Left forelimb (tissue), 1 donor: Measurements from ENCODE around the gene CA5B.
A peak's percentile ranks its signal among the peaks of the same experiment; 100 is the strongest.
"Not testable (repeated sequence)": the region's sequence is repeated elsewhere in the genome, so short reads cannot be mapped to it uniquely, and the experiment has no call there.

ENCODE experiments used
- DNase-seq: peaks from one replicate; pipeline ENCODE4 v3.0.0-alpha.2; 2018; ENCODE audit warnings: low spot score

CA5B gene

DNA sequence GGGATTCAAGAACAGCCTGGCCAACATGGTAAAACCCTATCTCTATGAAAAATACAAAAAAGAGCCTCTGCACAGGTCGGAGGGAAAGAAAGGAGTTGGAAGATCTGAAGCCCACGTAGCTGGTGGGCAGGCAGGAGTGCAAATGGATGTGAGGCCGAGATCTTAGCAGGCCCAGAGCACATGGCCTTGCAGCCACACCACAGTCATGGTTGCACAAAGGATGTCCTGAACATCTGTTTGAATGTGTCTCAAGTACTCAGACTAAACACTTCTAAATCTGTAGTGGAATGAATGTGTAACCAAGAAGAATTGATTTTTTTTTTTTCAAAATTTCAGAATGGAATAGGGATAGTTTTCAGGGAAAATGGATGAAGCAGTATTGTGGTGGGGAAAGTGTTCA is 10.8 kb downstream of the CA5B start:
- no peak for DNase-seq

DNA sequence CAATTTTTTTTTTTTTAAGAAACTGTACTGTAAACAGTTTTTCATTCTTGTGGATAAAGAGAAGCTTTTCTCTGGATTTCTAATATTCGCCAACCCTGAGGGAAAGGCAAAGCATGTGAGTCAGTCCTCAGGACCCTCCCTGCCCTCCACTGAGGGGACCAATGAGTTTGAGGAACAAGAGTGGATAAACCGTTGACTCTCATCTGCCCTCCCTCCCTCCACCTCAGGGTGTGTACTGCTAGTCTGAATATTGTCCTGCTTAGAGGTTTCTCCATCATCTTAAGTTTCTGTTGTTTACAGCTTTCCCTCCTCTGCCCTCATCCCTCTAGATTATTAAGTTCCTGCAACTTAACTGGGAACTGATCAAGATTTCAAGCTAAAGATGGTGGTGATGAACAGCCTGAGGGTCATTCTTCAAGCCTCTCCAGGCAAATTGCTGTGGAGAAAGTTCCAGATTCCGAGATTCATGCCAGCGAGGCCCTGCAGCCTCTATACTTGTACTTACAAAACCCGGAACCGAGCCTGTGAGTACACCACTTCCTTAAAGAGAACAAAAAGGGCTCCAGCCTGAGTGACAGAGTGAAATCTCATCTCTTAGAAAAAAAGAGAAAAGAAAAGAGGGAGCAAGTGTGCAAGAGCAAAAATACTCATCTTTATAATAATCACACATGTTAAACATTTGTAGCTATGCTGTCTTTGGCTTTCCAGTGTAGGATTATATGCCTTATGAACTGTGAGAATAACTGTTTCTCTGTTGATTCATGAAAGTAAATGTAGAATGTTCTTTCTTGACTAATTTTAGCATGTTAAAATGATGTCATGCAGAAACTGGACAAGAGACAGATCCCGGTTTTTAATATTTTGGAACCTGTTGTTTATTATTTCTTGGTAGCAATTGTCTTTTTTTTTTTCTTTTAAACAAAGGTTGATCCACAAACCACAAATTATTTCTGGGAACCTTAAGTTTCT is 11.9 kb downstream of the CA5B start:
- no peak for DNase-seq

DNA sequence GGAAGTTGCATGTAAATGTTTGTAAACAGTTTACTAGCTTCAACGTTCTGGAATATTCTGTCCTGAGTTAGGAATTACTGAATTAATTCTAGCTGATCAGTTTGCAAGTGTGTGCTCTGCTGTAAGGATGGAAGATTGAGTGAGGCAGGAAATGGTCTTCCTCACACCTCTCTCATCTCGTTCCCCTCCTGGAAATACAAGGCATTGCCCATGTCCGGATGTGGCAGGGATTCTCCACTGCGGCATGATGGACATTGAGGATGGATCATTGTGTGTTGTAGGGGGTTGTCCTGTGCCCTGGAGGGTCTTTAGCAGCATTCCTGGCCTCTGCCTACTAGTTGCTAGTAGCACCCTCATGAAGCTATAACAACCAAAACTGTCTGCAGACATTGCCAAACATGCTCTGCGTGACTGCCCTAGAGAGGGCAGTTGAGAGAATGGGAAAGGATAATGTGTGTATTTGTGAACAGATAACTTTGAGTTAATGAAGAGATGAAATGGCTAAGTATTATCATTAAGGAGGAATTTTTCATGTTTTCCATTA is 12.6 kb downstream of the CA5B start:
- no peak for DNase-seq

DNA sequence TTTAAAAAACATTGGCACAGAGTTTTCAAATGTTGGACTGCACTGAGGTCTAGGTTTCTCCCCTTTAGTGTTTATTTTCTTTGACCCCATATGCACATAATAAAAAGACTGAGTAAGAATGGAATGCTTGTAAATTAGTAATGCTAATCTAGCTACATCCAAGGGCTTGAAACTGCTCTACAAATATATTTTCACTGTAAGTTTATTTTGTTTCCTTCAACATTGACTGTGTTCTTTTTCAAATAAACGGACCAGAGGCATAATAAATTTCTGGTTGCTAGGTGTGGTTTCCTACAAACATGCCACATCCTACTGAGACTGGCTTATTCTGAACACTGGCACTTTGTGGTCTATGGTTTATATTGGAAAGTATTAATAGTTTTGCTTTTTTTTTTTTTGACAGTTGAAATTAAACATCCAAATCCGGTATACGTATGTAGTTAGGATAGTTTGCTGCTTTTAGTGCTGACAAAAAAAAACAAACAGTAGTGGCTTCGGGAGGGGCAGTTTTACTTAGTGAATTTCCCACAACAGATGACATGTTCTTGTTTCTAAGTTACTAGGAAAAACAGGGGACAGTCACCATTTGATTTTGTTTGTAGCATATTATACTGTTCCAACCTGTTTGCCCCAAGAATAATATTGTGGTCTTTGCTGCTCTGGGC is 13.2 kb downstream of the CA5B start:
- no peak for DNase-seq

DNA sequence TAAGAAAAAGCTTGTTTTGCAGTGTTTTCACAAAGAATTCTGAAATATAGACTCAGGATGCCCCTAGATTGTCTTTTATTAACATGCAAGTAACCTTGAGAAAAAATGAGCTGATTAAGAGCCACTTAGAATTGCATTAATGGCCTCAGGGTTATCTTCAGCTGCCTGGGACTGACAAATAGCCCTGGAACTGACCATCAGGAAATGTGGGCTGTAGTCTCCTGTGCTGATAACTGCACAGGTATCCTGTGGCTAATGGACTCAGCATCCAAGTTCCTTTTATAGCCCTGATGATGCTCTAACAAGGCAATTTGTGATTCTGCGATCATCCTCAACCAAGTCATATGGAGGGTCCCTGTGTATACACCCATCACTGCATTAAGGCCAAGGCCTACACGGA is 17.0 kb downstream of the CA5B start:
- no peak for DNase-seq

DNA sequence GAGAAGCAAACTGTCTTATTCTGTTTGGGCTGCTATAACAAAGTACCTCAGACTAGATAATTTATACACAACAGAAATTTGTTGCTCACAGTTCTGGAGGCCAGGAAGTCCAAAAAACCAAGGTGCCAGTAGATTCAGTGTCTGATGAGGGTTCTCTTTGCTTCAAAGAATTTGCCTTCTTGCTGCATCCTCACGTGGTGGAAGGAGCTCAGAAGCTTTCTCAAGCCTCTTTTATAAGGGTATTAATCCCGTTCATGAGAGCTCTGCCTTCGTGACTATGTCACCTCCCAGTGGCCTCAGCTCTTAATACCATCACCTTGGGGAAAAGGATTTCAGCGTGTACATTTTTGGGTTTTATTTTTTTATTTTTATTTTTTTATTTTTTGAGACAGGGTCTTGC is 20.1 kb downstream of the CA5B start:
- DNase-seq: no peak

DNA sequence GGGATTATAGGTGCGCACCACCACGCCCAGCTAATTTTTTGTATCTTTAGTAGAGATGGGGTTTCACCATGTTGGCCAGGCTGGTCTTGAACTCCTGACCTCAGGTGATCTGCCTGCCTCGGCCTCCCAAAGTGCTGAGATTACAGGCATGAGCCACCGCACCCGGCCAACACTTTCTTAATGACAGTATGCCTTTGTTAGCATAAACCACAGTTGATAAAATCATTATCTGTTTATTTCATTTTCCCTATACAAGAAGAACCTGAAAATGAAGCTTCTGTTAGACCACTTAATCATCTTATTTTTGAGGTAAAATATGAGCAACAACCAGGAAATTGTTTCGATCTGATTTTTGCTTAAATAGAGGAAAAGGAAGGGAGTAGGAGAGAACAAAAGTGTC is 21.8 kb downstream of the CA5B start:
- DNase-seq: not testable (repeated sequence)

DNA sequence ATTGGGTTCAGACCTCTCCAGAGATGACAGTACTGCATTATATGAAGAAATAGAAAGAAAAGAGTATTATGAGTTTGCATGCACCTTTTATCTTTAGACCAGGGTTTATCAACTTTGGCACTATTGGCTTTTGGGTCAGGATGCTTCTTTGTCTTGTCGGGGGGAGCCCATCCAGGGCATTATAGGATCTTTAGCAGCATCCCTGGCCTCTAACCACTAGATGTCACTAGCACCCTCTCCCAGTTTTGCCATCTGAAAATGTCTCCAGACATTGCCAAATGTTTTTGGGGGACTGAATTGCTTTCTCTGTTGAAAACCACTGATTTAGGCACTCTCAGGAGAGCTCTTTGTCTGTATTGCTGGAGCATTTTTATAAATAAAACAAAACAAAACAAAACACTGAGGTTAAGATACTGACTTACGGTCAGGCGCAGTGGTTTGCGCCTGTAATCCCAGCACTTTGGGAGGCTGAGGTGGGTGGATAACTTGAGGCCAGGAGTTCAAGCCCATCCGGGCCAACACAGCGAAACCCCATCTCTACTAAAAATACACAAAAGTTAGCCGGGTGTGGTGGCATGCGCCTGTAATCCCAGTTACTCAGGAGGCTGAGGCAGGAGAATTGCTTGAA is 23.6 kb downstream of the CA5B start:
- DNase-seq: no peak

DNA sequence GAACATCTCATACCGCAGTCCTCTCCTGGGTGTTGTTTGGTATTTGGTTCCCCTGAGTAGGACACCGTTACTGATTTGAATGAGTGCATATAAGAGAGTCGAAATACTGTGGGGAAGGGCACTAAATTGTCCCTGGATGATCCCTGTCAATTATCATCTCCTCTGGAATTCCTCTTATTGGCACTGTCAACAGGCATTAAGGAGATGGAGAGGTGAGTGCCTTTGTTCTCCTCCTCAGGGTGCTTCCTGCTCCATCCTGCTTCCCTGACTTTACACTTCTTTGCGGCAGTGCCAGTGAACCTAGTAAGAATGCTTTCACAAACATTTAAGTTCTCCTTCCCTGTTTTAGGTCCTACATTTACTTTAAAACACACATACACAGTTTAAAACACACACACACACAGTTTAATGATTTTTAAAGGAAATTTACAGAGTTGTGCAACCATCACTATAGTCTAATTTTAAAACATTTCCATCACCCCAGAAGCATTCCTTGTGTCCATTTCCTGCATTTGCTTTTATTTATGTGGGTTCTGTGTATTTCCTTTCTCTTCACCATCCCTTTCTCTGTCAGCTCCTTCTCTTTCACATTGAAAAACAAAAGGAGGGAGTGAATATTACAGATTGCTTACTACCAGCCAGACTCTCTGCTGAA is 31.4 kb downstream of the CA5B start:
- DNase-seq: no peak

DNA sequence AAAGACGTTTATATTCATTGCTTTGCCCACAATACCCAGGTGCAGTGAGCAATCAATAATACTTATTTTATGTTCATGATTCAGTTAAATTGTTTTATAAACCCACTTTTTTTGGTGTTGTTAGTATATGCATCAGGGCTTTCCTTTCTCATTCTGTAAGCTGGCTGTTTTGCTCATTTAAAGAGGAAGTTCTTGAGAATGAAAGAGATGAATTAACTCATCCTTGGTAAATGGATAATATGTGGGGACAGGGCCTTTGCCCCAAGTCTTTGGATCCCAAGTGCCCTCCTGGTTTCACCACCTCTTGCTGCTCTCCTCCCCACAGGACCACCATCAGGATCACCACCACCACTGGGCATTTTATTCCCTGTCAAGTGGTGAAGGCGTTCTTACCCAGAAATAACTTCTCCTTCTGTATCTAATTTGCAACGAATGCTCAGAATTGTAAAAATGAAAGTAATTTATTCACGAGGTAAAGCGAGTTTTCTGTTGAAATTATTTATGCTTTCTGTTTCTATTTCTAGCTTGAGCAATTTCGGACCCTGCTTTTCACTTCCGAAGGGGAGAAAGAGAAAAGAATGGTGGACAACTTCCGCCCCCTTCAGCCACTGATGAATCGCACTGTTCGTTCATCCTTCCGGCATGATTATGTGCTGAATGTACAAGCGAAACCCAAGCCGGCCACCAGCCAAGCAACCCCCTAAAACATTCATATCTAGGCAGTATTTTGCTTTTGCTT is 44.1 kb downstream of the CA5B start:
- DNase-seq: no peak

DNA sequence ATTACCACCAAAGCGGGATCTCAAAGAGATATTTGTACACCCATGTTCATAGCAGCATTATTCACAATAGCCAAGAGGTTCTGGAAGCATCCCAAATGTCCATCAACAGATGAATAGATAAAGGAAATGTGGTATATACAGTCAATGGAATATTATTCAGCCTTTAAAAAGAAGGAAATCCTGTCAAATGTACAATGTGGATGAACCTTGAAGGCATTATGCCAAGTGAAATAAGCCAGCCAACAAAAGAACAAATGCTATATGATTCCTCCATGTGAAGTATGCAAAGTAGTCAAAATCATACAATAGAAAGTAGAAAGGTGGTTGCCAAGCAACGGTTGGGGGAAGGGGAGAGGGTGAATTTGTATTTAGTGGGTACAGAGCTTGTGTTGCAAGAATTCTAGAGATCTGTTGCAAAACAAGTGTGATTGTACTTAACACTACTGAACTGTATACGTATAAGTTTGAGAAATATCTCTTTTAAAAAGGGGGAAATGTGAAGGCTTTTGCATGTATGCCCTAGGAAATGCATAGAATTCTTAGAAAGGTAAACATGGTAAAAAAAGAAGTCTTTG is 47.2 kb downstream of the CA5B start:
- DNase-seq: no peak

DNA sequence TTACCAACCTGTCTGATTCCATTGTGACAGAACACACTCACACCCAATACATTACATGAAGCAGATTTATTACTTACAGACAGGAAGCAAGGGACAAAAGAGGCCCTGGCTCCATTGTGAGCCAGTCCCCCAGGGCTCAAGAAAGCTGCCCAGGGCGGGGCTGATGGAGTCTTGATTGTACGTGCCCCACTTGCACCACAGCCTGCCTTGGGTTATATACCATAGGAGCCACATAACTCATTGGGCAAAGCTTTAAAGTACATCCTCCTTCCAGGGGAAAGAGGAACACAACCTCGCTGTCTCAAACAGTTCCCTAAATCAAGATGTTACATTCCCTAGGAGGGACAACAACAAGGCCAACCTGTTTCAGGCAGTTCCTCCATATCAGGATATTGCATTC is 48.8 kb downstream of the CA5B start:
- DNase-seq: no peak

DNA sequence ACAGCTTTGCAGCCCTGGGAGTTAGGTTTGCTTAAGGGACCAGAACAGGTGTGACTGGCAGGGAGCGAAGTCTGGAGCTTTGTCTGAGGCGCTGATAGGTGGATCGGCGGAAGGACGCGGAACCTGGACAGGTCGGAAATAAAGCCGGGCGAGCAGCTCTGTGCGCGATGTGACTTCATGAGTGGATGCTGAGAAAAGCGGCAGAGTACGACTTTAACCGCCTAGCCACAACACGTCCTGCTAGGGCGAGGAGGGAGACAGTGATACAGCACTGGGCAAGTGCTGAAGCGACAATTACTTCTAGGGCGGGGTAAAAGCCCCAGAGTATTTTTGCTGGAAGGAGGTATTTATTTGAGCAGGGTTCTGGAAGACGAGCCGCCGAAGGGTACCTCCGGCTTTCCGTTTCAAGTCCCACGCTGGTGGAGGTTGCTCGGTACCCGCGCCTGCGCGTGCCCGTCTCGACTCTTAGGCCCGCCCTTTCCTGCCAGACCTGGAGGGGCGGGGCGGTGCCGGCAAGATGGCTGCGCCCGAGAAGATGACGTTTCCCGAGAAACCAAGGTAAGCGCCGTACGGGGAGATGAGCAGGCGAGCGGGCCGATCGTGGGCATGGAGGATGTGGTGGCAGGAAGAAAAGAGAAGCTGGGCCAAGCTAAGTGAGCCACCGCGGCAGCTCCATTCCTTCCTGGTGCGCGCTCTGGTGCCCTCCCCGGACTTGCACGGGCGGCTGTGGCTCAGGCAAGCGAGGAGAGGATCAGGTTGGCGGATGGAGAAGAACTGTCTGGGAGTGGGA is 52.1 kb downstream of the CA5B start, which contains the start of gene ZRSR2:
ZRSR2 (plus strand) TSS at position 506 of the 790 bp plus-strand sequence; CDS start at position 518, 12 bp downstream.
- DNase-seq: peak; percentile 79

DNA sequence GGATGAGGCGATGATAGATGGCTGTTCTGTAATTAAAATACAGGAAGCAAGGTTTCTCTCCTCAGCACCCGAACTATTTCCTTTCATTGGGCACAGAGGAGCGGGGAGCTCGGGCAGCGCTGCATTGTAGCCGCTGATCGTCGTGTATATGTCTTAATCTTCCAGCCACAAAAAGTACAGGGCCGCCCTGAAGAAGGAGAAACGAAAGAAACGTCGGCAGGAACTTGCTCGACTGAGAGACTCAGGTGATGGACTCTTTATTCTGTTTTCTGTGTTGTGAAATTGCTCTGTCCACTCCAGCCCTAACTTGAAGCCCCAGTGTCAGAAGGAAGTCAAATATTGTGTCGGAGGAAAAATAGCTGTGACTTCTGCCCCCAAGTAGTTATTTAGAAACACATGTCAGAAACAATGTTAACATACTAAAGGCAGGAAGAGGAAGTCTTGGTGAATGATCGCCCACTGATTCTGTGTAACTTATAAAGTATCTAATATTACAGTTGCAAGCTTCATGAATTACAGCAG is 52.8 kb downstream of the CA5B start:
- DNase-seq: no peak

DNA sequence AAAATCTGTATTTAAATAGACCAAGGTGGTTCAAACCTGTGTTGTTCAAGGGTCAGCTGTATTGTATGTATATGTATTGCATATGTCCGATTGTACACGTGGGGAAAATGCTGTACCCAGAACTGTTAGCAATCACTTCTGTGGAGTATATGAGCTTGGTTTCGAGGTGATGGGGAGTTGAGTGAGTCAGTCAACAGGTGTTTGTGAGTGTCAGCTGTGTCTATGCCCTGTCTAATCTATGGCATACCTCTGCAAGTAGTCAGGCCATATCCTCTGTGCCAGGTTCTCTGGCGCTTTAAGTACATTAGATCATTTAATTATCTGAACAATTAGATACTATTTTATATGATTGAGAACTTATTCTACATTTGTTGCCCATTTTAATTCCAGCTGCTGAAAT is 59.6 kb downstream of the CA5B start:
- no peak for DNase-seq

DNA sequence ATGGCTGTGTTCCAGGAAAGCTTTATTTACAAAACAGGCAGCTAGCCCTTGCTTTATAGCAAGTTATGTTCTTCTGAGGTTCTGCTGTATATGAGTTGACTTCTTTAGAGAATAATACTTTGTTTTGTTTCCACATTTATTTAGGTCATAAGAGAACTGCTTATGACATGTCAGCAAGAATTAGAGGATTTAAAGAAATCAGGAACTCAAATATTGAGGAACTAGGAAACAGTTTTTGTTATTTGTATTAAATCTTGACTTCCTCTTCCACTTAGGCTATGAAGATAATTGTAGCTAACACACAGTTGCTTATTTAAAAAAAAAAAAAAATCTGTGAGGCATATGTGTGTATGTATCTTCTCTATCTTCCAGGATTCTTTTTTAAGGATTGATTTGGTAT is 66.5 kb downstream of the CA5B start:
- DNase-seq: no peak

DNA sequence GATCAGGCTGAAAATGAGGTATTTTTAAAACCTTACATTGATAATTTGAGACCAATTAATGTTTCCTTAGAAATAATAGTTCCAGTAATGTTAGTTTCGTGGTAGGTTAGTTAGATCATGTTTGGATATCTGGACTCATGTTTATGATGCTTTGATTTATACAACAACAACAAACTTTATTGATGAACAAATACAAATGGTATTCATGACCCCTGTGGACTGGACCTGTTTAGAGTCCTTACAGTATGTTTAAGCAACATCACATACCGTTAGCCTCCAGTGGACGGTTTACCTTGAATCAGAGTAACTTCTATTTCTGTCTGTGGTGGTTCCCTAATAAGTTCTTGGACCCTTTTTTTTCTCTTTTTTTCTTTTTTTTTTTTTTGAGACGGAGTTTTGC is 70.2 kb downstream of the CA5B start:
- no peak for DNase-seq

DNA sequence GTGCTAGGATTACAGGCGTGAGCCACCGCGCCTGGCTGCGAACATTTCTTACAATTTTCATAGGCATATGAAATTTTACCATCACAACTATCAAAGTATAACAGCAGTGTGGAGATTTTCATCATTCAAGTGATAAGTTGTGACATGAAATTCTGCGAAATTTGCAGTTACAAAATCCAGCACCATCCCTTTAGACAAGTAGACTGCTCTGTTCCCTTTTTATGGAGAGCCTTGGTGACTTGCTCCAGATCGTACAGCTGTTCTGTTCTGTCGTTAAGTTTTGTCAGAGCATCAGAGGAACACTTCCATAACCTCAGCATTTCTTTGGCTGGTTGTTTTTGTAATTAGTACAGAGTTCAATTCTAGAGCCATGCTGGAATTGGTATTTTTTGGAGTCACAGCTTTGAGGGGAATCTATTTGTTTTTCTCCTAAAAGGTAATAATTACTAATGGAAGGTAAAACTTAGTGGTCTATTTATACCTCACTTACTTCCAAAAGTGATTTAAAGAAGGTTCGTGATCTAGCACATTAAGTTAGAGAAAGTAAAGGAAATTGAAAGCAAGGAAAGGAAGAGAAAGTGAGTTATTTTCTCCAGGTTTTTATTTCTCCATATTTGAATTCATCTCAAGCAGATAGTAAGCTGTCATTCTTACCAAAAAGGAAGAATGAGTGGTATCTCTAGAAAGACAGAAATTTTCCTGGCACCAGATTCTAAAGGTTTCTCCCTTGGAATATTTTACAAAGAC is 74.3 kb downstream of the CA5B start:
- no peak for DNase-seq

DNA sequence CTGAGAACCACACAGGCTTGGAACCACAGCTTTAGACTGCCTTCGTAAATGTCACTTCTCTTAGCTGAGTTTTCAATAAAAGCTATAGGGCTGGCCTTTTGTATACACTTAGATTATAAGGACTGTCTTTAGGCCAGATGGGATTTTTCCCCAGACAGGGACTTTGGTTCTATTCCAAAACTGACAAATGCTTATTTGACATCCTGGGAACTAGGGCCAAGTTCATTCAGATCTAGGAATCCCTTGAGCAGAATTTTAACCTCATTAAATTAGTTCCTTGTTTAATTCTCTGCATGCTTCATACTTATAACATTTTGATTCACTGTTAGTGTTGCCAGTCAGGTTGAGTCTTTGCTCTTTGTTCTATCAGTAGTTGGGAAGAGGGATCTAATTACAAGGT is 75.3 kb downstream of the CA5B start:
- DNase-seq: no peak
